ENCODE data around the gene SAMD9.
A peak's percentile ranks its signal among the peaks of the same experiment; 100 is the strongest.
"Not testable (repeated sequence)": the region's sequence is repeated elsewhere in the genome, so short reads cannot be mapped to it uniquely, and the experiment has no call there.

Gene SAMD9

GRCh38 chr7:93117852-93118530, at the start of gene SAMD9:
SAMD9 (minus strand) TSS chr7:93117979; CDS start chr7:93106097, 11,882 bp downstream.
- DNase-seq, result peak; percentile 80

GRCh38 chr7:93165447-93165846, 47.7 kb upstream of the SAMD9 start:
- DNase-seq, result no peak

GRCh38 chr7:93164766-93165165, 47.0 kb upstream of the SAMD9 start:
- no peak for DNase-seq

- no peak for DNase-seq
Observed at GRCh38 chr7:93161181-93161762, 43.5 kb upstream of the SAMD9 start.

GRCh38 chr7:93160410-93160809, 42.6 kb upstream of the SAMD9 start:
- no peak for DNase-seq

GRCh38 chr7:93159490-93159889, 41.7 kb upstream of the SAMD9 start:
- no peak for DNase-seq

GRCh38 chr7:93156884-93157283, 39.1 kb upstream of the SAMD9 start:
- no peak for DNase-seq

GRCh38 chr7:93150200-93150835, 32.5 kb upstream of the SAMD9 start:
- no peak for DNase-seq

- no peak for DNase-seq
Observed at GRCh38 chr7:93148727-93149126, 30.9 kb upstream of the SAMD9 start.

- no peak for DNase-seq
Observed at GRCh38 chr7:93148144-93148543, 30.4 kb upstream of the SAMD9 start, which contains the start of gene SAMD9L. SAMD9L (minus strand) TSS chr7:93148385; CDS start chr7:93135971, 12,414 bp downstream.

GRCh38 chr7:93147363-93147762, 29.6 kb upstream of the SAMD9 start:
- DNase-seq, result no peak

GRCh38 chr7:93146472-93147141, 28.8 kb upstream of the SAMD9 start:
- no peak for DNase-seq

- no peak for DNase-seq
Observed at GRCh38 chr7:93146036-93146435, 28.3 kb upstream of the SAMD9 start.

- no peak for DNase-seq
Observed at GRCh38 chr7:93145354-93145753, 27.6 kb upstream of the SAMD9 start.

- no peak for DNase-seq
Observed at GRCh38 chr7:93142127-93142526, 24.3 kb upstream of the SAMD9 start.

- DNase-seq, result no peak
Observed at GRCh38 chr7:93140582-93141191, 22.9 kb upstream of the SAMD9 start.

- DNase-seq, result no peak
Observed at GRCh38 chr7:93138576-93138975, 20.8 kb upstream of the SAMD9 start.

GRCh38 chr7:93133005-93133404, 15.2 kb upstream of the SAMD9 start:
- DNase-seq, result no peak

GRCh38 chr7:93132216-93132615, 14.4 kb upstream of the SAMD9 start:
- DNase-seq, result no peak

GRCh38 chr7:93126954-93127353, 9.2 kb upstream of the SAMD9 start:
- not testable (repeated sequence) for DNase-seq

GRCh38 chr7:93123532-93123931, 5.8 kb upstream of the SAMD9 start:
- not testable (repeated sequence) for DNase-seq

GRCh38 chr7:93120592-93121549, 3.1 kb upstream of the SAMD9 start:
- DNase-seq, result no peak
